ENCODE results near the gene LYPLA2. TPM values are rescaled to one million over a fixed set of nuclear protein-coding genes. Genes with fewer than 3 reads are reported as not detected.

Gene LYPLA2
- total RNA-seq, 2 experiments from 2014 or later = 57.0 to 59.2 TPM

DNA sequence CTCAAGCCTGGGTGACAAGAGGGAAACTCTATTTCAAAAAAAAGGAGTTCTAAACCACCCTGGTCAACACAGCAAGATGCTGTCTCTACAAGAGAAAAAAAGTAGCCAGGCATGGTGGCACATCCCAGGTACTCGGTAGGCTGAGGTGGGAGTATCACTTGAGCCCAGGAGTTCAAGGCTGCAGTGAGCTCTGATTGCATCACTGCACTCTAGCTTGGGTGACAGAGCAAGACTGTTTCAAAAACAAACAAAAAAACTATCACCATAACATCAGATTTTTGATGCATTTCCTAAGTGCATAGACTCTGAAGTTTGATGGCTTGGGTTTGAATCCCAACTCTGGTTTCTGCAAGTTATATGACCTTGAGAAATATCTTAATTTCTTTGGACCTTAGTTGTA lies 38.0 kb upstream of the LYPLA2 start:
- Mint-ChIP-seq H3K36me3 (ENCODE audit: low read depth) (peaks cover 59% of the 10 kb centered on the region), H3K9me3 (no peaks in the 10 kb centered on the region), H3K27me3 (no peaks in the 10 kb centered on the region), H3K4me1 (ENCODE audit: low read depth) (peaks cover 18% of the 10 kb centered on the region), H3K27ac (no peak overlapping the region), H3K4me3 (no peak overlapping the region)
- ChIA-PET POLR2A (interaction anchor here (1.1 kb wide), 1 partner anchor 9 kb away, joined by 3 read pairs; the partner anchor contains the start of gene ELOA), CTCF (interaction anchor here (1.0 to 1.3 kb wide), 2 partner anchors 22 to 56 kb away, joined by 3 read pairs; no protein-coding TSS in a partner anchor)
- TF ChIP-seq, protein P1, sequence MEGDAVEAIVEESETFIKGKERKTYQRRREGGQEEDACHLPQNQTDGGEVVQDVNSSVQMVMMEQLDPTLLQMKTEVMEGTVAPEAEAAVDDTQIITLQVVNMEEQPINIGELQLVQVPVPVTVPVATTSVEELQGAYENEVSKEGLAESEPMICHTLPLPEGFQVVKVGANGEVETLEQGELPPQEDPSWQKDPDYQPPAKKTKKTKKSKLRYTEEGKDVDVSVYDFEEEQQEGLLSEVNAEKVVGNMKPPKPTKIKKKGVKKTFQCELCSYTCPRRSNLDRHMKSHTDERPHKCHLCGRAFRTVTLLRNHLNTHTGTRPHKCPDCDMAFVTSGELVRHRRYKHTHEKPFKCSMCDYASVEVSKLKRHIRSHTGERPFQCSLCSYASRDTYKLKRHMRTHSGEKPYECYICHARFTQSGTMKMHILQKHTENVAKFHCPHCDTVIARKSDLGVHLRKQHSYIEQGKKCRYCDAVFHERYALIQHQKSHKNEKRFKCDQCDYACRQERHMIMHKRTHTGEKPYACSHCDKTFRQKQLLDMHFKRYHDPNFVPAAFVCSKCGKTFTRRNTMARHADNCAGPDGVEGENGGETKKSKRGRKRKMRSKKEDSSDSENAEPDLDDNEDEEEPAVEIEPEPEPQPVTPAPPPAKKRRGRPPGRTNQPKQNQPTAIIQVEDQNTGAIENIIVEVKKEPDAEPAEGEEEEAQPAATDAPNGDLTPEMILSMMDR (IDR thresholded peaks at IDR 0.05) = no peak
- no peak for DNase-seq
- ATAC-seq = no peak
- intact Hi-C loops (cut with micrococcal nuclease) = no loop called here

DNA sequence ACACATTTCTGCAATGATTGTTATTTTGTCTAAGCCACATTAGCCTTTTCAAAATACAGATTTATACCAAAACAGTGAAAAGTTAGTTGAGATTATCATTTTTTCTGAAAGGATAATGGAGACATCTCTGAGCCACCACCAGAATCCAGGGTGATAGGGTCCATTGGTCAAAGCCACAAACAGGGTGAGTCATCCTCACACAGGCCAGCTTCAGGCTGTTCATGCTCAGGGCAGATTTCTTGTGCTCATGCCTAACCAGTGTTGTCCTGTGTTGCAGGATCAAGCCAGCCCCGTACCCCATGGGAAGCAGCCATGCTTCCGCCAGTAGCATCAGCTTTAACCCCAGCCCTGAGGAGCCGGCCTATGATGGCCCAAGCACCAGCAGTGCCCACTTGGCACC lies 34.3 kb upstream of the LYPLA2 start:
- CTCF ChIA-PET = interaction anchor here (0.5 to 1.0 kb wide), 2 partner anchors 65 to 92 kb away, joined by 3 read pairs; partner anchors contain the start of gene RPL11
- Mint-ChIP-seq H3K4me1 (ENCODE audit: low read depth) (no peaks in the 10 kb centered on the region), H3K9me3 (no peaks in the 10 kb centered on the region), H3K27ac (no peak overlapping the region), H3K4me3 (no peak overlapping the region), H3K36me3 (ENCODE audit: low read depth) (peaks cover 61% of the 10 kb centered on the region), H3K27me3 (no peaks in the 10 kb centered on the region)
- TF ChIP-seq, protein P1 (IDR thresholded peaks at IDR 0.05) = no peak
- ATAC-seq (no peak), DNase-seq (no peak)
- intact Hi-C loops (cut with micrococcal nuclease) = no loop called here
- POLR2A ChIA-PET = interaction anchor here (0.9 kb wide), 1 partner anchor 21 kb away, joined by 3 read pairs; the partner anchor contains the start of gene PITHD1

DNA sequence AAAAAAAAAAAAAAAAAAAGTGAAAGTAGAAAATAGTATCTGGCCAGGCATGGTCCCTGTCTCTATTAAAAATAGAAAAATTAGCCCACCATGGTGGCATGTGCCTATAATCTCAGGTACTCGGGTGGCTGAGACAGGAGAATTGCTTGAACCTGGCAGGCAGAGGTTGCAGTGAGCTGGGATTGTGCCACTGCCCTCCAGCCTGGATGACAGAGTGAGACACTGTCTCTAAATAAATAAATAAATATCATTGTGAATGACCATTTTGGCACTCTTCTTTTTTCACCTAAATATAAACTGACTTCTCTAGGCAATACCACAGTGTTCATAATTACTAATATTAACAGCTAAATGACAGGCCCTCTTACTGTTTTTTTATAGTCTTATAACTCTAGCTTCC lies 33.1 kb upstream of the LYPLA2 start:
- H3K27ac Mint-ChIP-seq = no peak overlapping the region
- no peaks in the 10 kb centered on the region for H3K4me1 Mint-ChIP-seq (ENCODE audit: low read depth)
- H3K4me3 Mint-ChIP-seq = no peak overlapping the region
- ATAC-seq (no peak), DNase-seq (no peak)
- H3K27me3 Mint-ChIP-seq = no peaks in the 10 kb centered on the region
- intact Hi-C loops (cut with micrococcal nuclease) = no loop called here
- H3K9me3 Mint-ChIP-seq = no peaks in the 10 kb centered on the region
- ChIA-PET CTCF (interaction anchor here (0.8 to 3.0 kb wide), 2 partner anchors 11 to 14 kb away, joined by 3 to 14 read pairs; no protein-coding TSS in a partner anchor), POLR2A (interaction anchor here (0.9 kb wide), 1 partner anchor 567 kb away, joined by 3 read pairs; no protein-coding TSS in a partner anchor)
- peaks cover 60% of the 10 kb centered on the region for H3K36me3 Mint-ChIP-seq (ENCODE audit: low read depth)
- TF ChIP-seq, protein P1 (IDR thresholded peaks at IDR 0.05) = no peak

DNA sequence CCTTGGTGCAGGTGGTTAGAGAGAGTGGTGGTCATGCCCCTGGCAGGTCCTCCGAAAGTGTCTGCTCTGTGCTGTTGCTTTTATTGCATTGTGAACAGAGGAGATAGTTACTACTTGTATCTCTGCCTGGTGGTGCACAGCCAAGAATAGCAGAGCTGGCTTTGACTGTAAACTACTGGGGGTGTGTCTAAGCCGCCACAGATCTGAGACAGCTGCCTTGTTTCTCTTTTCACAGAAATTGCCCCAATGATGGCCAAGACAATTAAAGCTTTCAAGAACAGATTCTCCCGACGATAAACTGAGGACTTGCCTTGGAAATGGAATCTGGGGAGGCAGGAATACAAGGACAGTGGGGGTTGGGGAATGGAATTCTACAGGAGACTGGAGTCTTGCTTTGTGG lies 31.7 kb upstream of the LYPLA2 start:
- Mint-ChIP-seq H3K27me3 (no peaks in the 10 kb centered on the region), H3K4me1 (ENCODE audit: low read depth) (no peaks in the 10 kb centered on the region), H3K4me3 (no peak overlapping the region), H3K27ac (no peak overlapping the region), H3K9me3 (no peaks in the 10 kb centered on the region), H3K36me3 (ENCODE audit: low read depth) (peaks cover 52% of the 10 kb centered on the region)
- DNase-seq (no peak), ATAC-seq (no peak)
- CTCF ChIA-PET = interaction anchor here (3.0 kb wide), 1 partner anchor 13 kb away, joined by 14 read pairs; no protein-coding TSS in a partner anchor
- intact Hi-C loops (cut with micrococcal nuclease) = no loop called here
- TF ChIP-seq, protein P1 (IDR thresholded peaks at IDR 0.05) = no peak
- POLR2A ChIA-PET = no interaction called here

DNA sequence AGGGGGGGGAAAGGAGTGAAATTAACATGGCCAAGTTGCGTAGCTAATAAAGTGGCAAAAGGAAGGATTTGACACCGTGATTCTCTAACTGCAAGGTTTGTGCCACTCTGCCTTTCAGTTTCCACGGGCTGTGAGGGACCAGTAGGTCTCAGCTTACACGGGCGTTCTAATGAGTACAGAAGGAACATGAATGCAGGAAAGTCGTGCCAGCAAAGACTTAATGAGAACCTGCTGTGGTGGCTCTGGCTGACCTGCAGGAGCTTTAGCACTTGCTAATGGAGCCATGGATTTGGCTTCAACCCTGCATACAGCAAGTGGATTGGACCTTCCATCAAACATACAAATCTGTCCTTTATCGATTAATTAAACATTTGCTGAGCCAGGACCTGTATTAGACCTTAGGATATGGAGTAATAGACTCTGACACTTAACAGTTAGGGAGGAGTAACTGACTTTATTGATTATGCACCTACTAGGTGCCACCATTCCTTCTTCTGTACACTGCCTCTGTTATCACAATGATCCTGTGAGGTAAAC lies 27.8 kb upstream of the LYPLA2 start:
- H3K36me3 Mint-ChIP-seq (ENCODE audit: low read depth) = peaks cover 32% of the 10 kb centered on the region
- intact Hi-C loops (cut with micrococcal nuclease) = no loop called here
- no peak for ATAC-seq

More for the DNA sequence above, 27.8 kb upstream of the LYPLA2 start:
- Mint-ChIP-seq H3K9me3 (no peaks in the 10 kb centered on the region), H3K27me3 (no peaks in the 10 kb centered on the region), H3K27ac (no peak overlapping the region), H3K4me3 (no peak overlapping the region), H3K4me1 (ENCODE audit: low read depth) (no peaks in the 10 kb centered on the region)
- ChIA-PET POLR2A (interaction anchor here (1.5 kb wide), 1 partner anchor 44 kb away, joined by 3 read pairs; no protein-coding TSS in a partner anchor), CTCF (interaction anchor here (1.8 kb wide), 1 partner anchor 8 kb away, joined by 9 read pairs; no protein-coding TSS in a partner anchor)
- TF ChIP-seq, protein P1 (IDR thresholded peaks at IDR 0.05) = no peak
- no peak for DNase-seq

Measured in activated CD8-positive, alpha-beta T cell treated with anti-CD3 and anti-CD28 coated beads for 36 hours (primary cell).